NB4 (cell line): Measurements from ENCODE around the gene GAS7.
"Not testable (repeated sequence)": the region's sequence is repeated elsewhere in the genome, so short reads cannot be mapped to it uniquely, and the experiment has no call there.

ENCODE experiments used
- DNase-seq: peaks from one replicate; pipeline ENCODE4 v3.0.0; 2010; ENCODE audit warnings: low read depth
- H3K4me3 ChIP-seq: one replicate; pipeline ENCODE4 v1.5.1; 2011; ENCODE audit warnings: mild to moderate bottlenecking, low read depth, low read length, moderate library complexity
- MAX ChIP-seq: IDR thresholded peaks from 2 replicates; pipeline ENCODE4 v1.6.1; 2011; ENCODE audit warnings: low read depth, low read length
- MYC ChIP-seq: IDR thresholded peaks from 2 replicates; pipeline ENCODE4 v1.6.1; 2011; ENCODE audit warnings: low read depth, low read length
- POLR2A ChIP-seq: IDR thresholded peaks from 2 replicates; pipeline ENCODE4 v1.6.1; 2011; ENCODE audit warnings: mild to moderate bottlenecking; ENCODE audit not compliant: insufficient read length; ENCODE audit errors: extremely low read depth
- TF ChIP-seq, protein P1 (sequence below): IDR thresholded peaks from one replicate; pipeline ENCODE4 v1.5.1; 2012; ENCODE audit warnings: low read depth, low read length

The GAS7 gene

GRCh38 chr17:10096596-10096995, 101.8 kb downstream of the GAS7 start:
- no peak for DNase-seq
- TF ChIP-seq MYC (no peak), POLR2A (no peak), MAX (no peak)
- TF ChIP-seq, protein P1, sequence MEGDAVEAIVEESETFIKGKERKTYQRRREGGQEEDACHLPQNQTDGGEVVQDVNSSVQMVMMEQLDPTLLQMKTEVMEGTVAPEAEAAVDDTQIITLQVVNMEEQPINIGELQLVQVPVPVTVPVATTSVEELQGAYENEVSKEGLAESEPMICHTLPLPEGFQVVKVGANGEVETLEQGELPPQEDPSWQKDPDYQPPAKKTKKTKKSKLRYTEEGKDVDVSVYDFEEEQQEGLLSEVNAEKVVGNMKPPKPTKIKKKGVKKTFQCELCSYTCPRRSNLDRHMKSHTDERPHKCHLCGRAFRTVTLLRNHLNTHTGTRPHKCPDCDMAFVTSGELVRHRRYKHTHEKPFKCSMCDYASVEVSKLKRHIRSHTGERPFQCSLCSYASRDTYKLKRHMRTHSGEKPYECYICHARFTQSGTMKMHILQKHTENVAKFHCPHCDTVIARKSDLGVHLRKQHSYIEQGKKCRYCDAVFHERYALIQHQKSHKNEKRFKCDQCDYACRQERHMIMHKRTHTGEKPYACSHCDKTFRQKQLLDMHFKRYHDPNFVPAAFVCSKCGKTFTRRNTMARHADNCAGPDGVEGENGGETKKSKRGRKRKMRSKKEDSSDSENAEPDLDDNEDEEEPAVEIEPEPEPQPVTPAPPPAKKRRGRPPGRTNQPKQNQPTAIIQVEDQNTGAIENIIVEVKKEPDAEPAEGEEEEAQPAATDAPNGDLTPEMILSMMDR, result no peak
- H3K4me3 ChIP-seq, result no peak overlapping the region

GRCh38 chr17:10095295-10095694, 103.1 kb downstream of the GAS7 start:
- not testable (repeated sequence) for DNase-seq, H3K4me3 ChIP-seq

- no peak for DNase-seq
- TF ChIP-seq, protein P1, result no peak
- TF ChIP-seq MYC, result no peak
- TF ChIP-seq MAX, result no peak
- no peak for TF ChIP-seq POLR2A
- no peak overlapping the region for H3K4me3 ChIP-seq
Observed at GRCh38 chr17:10094797-10095196, 103.6 kb downstream of the GAS7 start.

GRCh38 chr17:10092595-10092994, 105.8 kb downstream of the GAS7 start:
- DNase-seq, result no peak
- H3K4me3 ChIP-seq, result no peak overlapping the region
- no peak for TF ChIP-seq POLR2A
- no peak for TF ChIP-seq MYC
- TF ChIP-seq, protein P1, result no peak
- no peak for TF ChIP-seq MAX

DNA sequence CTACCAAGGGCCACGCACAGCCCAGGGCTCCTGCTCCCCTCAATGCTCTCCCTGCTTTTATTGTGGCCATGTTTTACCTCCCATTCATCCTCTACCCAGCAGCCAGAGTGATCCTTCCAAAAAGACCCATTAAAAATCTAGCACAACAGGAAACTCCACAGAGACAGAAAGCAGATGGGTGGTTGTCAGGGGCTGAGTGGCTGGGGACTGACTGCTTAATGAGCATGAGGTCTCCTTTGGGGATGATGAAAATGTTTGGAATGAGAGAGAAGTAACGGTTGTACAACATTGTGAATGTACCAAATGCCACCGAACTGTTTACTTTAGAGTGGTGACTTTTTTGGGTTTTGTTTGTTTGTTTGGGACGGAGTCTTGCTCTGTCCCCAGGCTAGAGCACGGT, 107.4 kb downstream of the GAS7 start:
- TF ChIP-seq, protein P1, result no peak
- TF ChIP-seq POLR2A, result no peak
- TF ChIP-seq MAX, result no peak
- no peak for TF ChIP-seq MYC
- H3K4me3 ChIP-seq, result no peak overlapping the region
- DNase-seq, result no peak

- no peak overlapping the region for H3K4me3 ChIP-seq
- TF ChIP-seq MYC, result no peak
- no peak for TF ChIP-seq MAX
- TF ChIP-seq POLR2A, result no peak
- TF ChIP-seq, protein P1, result no peak
Observed at GRCh38 chr17:10089196-10089804, 109.1 kb downstream of the GAS7 start.

More at GRCh38 chr17:10089196-10089804, 109.1 kb downstream of the GAS7 start:
- DNase-seq, result no peak
